Panc1 (cell line): ENCODE data around the gene ZMAT5.

ENCODE experiments used
- CTCF ChIP-seq: fragments of 450-650 bp; IDR thresholded peaks from 2 replicates; pipeline ENCODE4 v1.5.1; 2017; ENCODE audit warnings: mild to moderate bottlenecking
- POLR2AphosphoS5 ChIP-seq: IDR thresholded peaks from 2 replicates; pipeline ENCODE4 v1.6.1; 2012; ENCODE audit warnings: mild to moderate bottlenecking, low read depth, low read length, moderate library complexity
- TCF7L2 ChIP-seq: IDR thresholded peaks from 2 replicates; pipeline ENCODE4 v1.6.1; 2011; ENCODE audit warnings: mild to moderate bottlenecking, low read depth, low read length, inconsistent platforms

GRCh38 chr22:29803190-29803589 is 36.4 kb upstream of the ZMAT5 start:
- TF ChIP-seq POLR2AphosphoS5 (no peak), CTCF (no peak), TCF7L2 (no peak)
